PC-3 (cell line): ENCODE data around the gene KLF13. TPM values are rescaled to one million over a fixed set of nuclear protein-coding genes. Genes with fewer than 3 reads are reported as not detected.

Source experiments
- ATAC-seq: fragments of 200-7000 bp; cut with Tn5 transposase; 2 replicates; pipeline ENCODE4 v1.9.1; 2020; ENCODE audit warnings: mild to moderate bottlenecking, moderate library complexity
- BruUV-seq: library from RNA; stranded (reverse); fragments of 400-500 nt; replicated peaks from 2 replicates; lab custom pipeline; 2021; lab: Mats Ljungman, UMichigan
- CTCF ChIA-PET: fragments of 300-600 bp; sonication (Branson Sonifier 250); formaldehyde crosslinking; loops from one replicate; lab custom pipeline; 2022; ENCODE audit warnings: antibody characterized with exemption; lab: Charles Lee
- POLR2A ChIA-PET: fragments of 300-600 bp; sonication (Branson Sonifier 250); formaldehyde crosslinking; loops from one replicate; lab custom pipeline; 2022; ENCODE audit warnings: antibody characterized with exemption; ENCODE audit not compliant: unreplicated experiment; lab: Charles Lee
- DNase-seq: peaks from one replicate; pipeline ENCODE4 v3.0.0-alpha.2; 2015
- H2AFZ ChIP-seq: fragments of 300-600 bp; sonication (generic); 2 replicates; pipeline ENCODE4 v1.6.0; 2016; ENCODE audit warnings: antibody characterized with exemption, low read length
- H3F3A ChIP-seq: fragments of 300-600 bp; sonication (generic); one replicate; pipeline ENCODE4 v1.6.0; 2017; ENCODE audit warnings: antibody characterized with exemption, low read length, control low read depth, mild to moderate bottlenecking; ENCODE audit not compliant: unreplicated experiment
- H3K27ac ChIP-seq: fragments of 300-600 bp; sonication (generic); 2 replicates; pipeline ENCODE4 v1.5.1; 2016; ENCODE audit warnings: mild to moderate bottlenecking, low read length
- H3K27me3 ChIP-seq: fragments of 300-600 bp; sonication (generic); 2 replicates; pipeline ENCODE4 v1.6.1; 2016; ENCODE audit warnings: low read length, mixed read lengths
- H3K36me3 ChIP-seq: fragments of 300-600 bp; sonication (generic); 2 replicates; pipeline ENCODE4 v1.6.1; 2016; ENCODE audit warnings: low read depth, mixed run types, low read length, mixed read lengths
- H3K4me1 ChIP-seq: fragments of 300-600 bp; sonication (generic); 2 replicates; pipeline ENCODE4 v1.5.1; 2016; ENCODE audit warnings: low read length; ENCODE audit not compliant: insufficient read depth
- H3K4me2 ChIP-seq: fragments of 300-600 bp; sonication (generic); 2 replicates; pipeline ENCODE4 v1.6.0; 2016; ENCODE audit warnings: low read length
- H3K4me3 ChIP-seq: fragments of 300-600 bp; sonication (generic); 2 replicates; pipeline ENCODE4 v1.5.1; 2016; ENCODE audit warnings: mild to moderate bottlenecking, low read length, mixed read lengths
- H3K79me2 ChIP-seq: fragments of 300-600 bp; sonication (generic); 2 replicates; pipeline ENCODE4 v1.6.1; 2017; ENCODE audit warnings: low read length, mixed read lengths
- H3K9ac ChIP-seq: fragments of 300-600 bp; sonication (generic); 2 replicates; pipeline ENCODE4 v1.6.0; 2016; ENCODE audit warnings: mild to moderate bottlenecking, low read length
- H3K9me2 ChIP-seq: fragments of 300-600 bp; sonication (generic); replicated peaks from 2 replicates; pipeline ENCODE4 v1.6.1; 2016; ENCODE audit warnings: mixed run types, low read length, mixed read lengths
- H3K9me3 ChIP-seq: fragments of 300-600 bp; sonication (generic); 2 replicates; pipeline ENCODE4 v1.6.1; 2016; ENCODE audit warnings: low read length, mixed read lengths
- H4K20me1 ChIP-seq: fragments of 300-600 bp; sonication (generic); 2 replicates; pipeline ENCODE4 v1.6.1; 2016; ENCODE audit warnings: low read length, mixed read lengths
- CTCF ChIP-seq: fragments of 300-600 bp; sonication (generic); conservative IDR thresholded peaks from 2 replicates; pipeline ENCODE4 v1.5.1; 2017; ENCODE audit warnings: antibody characterized with exemption, low read depth, mild to moderate bottlenecking, low read length
- EZH2 ChIP-seq: fragments of 300-600 bp; sonication (generic); IDR thresholded peaks from one replicate; pipeline ENCODE4 v1.6.1; 2017; ENCODE audit warnings: antibody characterized with exemption, mild to moderate bottlenecking, low read length; ENCODE audit not compliant: unreplicated experiment
- EZH2phosphoT487 ChIP-seq: fragments of 300-600 bp; sonication (generic); IDR thresholded peaks from 2 replicates; pipeline ENCODE4 v1.6.1; 2018; ENCODE audit warnings: mild to moderate bottlenecking, antibody characterized with exemption, low read length, borderline replicate concordance
- intact Hi-C: fragments of 100-400 bp; cut with micrococcal nuclease; formaldehyde crosslinking; loops from 2 replicates; pipeline ENCODE4 v1.9.0; 2023
- total RNA-seq: library from RNA; depleted of rRNA; stranded (reverse); fragments of >200 nt; gene quantifications from 2 replicates; pipeline ENCODE4 v1.2.3, GENCODE V29; 2014

Gene KLF13
- total RNA-seq, 1 experiment from 2014 or later = 11.4 TPM

GRCh38 chr15:31333820-31334219, 7.2 kb downstream of the KLF13 start:
- Histone ChIP-seq H3K4me2 (no peak overlapping the region), H3K4me3 (no peak overlapping the region), H3K79me2 (peaks cover 30% of the 10 kb centered on the region; the same call in 1 of the 2 replicates), H2AFZ (no peak overlapping the region), H3K27me3 (no peaks in the 10 kb centered on the region), H3F3A (no peaks in the 10 kb centered on the region), H4K20me1 (peaks cover 5% of the 10 kb centered on the region; the same call in 1 of the 2 replicates), H3K4me1 (peaks cover 5% of the 10 kb centered on the region; the same call in 1 of the 2 replicates), H3K27ac (no peak overlapping the region), H3K9ac (no peak overlapping the region), H3K9me3 (no peaks in the 10 kb centered on the region), H3K9me2 (no peaks in the 10 kb centered on the region), H3K36me3 (no peaks in the 10 kb centered on the region)
- ChIA-PET POLR2A (no interaction called here), CTCF (no interaction called here)
- DNase-seq = no peak
- TF ChIP-seq EZH2 (no peak), EZH2phosphoT487 (no peak), CTCF (no peak)
- ATAC-seq = no peak
- intact Hi-C loops = no loop called here
- BruUV-seq = no TSS peak

- no peak for TF ChIP-seq EZH2
- TF ChIP-seq EZH2phosphoT487 = no peak
- TF ChIP-seq CTCF = no peak
- H4K20me1 ChIP-seq = peaks cover 9% of the 10 kb centered on the region; the same call in 1 of the 2 replicates
- no peak overlapping the region for H3K4me2 ChIP-seq
- ATAC-seq = no peak
- peaks cover 21% of the 10 kb centered on the region for H3K79me2 ChIP-seq
- POLR2A ChIA-PET = no interaction called here
- H3K9me2 ChIP-seq = no peaks in the 10 kb centered on the region
- no peaks in the 10 kb centered on the region for H3F3A ChIP-seq
- no peaks in the 10 kb centered on the region for H3K36me3 ChIP-seq
- H3K27ac ChIP-seq = no peak overlapping the region
- H3K9me3 ChIP-seq = no peaks in the 10 kb centered on the region
- H3K27me3 ChIP-seq = no peaks in the 10 kb centered on the region
- intact Hi-C loops = no loop called here
- CTCF ChIA-PET = no interaction called here
- no peak for DNase-seq
- H3K9ac ChIP-seq = no peak overlapping the region
- BruUV-seq = no TSS peak
- no peak overlapping the region for H3K4me3 ChIP-seq
- no peak overlapping the region for H2AFZ ChIP-seq
- peaks cover 4% of the 10 kb centered on the region; the same call in 1 of the 2 replicates for H3K4me1 ChIP-seq
Measured at GRCh38 chr15:31335989-31336592, 9.5 kb downstream of the KLF13 start.

- intact Hi-C loops = no loop called here
Measured at GRCh38 chr15:31336593-31337295, 10.1 kb downstream of the KLF13 start.

More at GRCh38 chr15:31336593-31337295, 10.1 kb downstream of the KLF13 start:
- peaks cover 9% of the 10 kb centered on the region; the same call in 1 of the 2 replicates for H4K20me1 ChIP-seq
- H3K4me2 ChIP-seq = no peak overlapping the region
- no peaks in the 10 kb centered on the region for H3K9me2 ChIP-seq
- POLR2A ChIA-PET = no interaction called here
- no peak for TF ChIP-seq EZH2phosphoT487
- TF ChIP-seq EZH2 = no peak
- no peak for TF ChIP-seq CTCF
- no peak overlapping the region for H3K27ac ChIP-seq
- BruUV-seq = no TSS peak
- CTCF ChIA-PET = no interaction called here
- no peak overlapping the region for H3K4me3 ChIP-seq
- ATAC-seq = no peak
- no peak overlapping the region for H3K9ac ChIP-seq
- H3K9me3 ChIP-seq = no peaks in the 10 kb centered on the region
- H3K79me2 ChIP-seq = peaks cover 18% of the 10 kb centered on the region
- no peak overlapping the region for H2AFZ ChIP-seq
- no peak for DNase-seq
- H3K36me3 ChIP-seq = no peaks in the 10 kb centered on the region
- peaks cover 4% of the 10 kb centered on the region; the same call in 1 of the 2 replicates for H3K4me1 ChIP-seq
- no peaks in the 10 kb centered on the region for H3K27me3 ChIP-seq
- no peaks in the 10 kb centered on the region for H3F3A ChIP-seq
